ENCODE data around the gene NTN5.

DNA sequence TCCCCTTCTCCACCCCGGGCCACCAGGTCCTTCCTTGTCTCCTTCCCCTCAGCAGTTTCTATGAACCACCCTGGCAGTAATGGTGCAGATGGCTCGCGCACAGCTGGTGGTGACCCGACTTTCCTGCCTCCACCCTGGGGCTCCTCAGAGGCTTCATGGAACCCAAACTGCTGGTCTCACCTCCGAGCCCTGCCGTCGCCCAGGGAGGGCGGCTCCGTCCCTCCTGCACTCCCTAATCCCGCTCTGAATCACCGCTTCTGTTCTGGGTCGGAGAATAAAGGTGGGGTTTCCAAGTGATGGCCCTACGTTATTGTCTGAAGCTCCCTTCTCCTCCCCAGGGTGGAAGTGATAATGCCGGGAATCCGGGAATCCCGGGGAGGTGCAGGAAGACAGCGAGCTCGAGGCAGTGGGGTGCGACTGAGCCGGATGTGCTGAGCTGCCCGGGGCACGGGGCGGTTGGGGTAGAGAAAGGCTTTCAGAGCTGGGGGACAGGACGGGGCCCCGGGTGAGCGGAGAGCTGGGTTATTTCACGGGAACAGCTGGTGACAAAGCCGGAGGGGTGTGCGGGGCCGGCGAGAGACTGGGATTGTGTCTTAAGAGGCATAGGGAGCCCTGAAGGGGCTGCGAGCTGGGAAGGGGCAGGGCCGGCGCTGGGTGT, 23.7 kb upstream of the NTN5 start:
- TF ChIP-seq, protein P1, sequence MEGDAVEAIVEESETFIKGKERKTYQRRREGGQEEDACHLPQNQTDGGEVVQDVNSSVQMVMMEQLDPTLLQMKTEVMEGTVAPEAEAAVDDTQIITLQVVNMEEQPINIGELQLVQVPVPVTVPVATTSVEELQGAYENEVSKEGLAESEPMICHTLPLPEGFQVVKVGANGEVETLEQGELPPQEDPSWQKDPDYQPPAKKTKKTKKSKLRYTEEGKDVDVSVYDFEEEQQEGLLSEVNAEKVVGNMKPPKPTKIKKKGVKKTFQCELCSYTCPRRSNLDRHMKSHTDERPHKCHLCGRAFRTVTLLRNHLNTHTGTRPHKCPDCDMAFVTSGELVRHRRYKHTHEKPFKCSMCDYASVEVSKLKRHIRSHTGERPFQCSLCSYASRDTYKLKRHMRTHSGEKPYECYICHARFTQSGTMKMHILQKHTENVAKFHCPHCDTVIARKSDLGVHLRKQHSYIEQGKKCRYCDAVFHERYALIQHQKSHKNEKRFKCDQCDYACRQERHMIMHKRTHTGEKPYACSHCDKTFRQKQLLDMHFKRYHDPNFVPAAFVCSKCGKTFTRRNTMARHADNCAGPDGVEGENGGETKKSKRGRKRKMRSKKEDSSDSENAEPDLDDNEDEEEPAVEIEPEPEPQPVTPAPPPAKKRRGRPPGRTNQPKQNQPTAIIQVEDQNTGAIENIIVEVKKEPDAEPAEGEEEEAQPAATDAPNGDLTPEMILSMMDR (IDR thresholded peaks at IDR 0.05 in 8 of 11, conservative IDR thresholded peaks at IDR 0.05 in 3 of 11): no peak
- TF ChIP-seq POLR2A (IDR thresholded peaks at IDR 0.05): no peak
